ACHN (cell line): Measurements from ENCODE around the gene OSBPL1A.
"Not testable (repeated sequence)": the region's sequence is repeated elsewhere in the genome, so short reads cannot be mapped to it uniquely, and the experiment has no call there.

Source experiments
- DNase-seq: peaks from one replicate; pipeline ENCODE4 v3.0.0-alpha.2; 2015
- in situ Hi-C: cut with HindIII; loops from 2 replicates; pipeline ENCODE4 v1.10.0; 2017; ENCODE audit warnings: low sequenced_read_pairs, low pct_ligation_motif_present, low pct_unique_long_range_greater_than_20kb

Gene OSBPL1A

DNA sequence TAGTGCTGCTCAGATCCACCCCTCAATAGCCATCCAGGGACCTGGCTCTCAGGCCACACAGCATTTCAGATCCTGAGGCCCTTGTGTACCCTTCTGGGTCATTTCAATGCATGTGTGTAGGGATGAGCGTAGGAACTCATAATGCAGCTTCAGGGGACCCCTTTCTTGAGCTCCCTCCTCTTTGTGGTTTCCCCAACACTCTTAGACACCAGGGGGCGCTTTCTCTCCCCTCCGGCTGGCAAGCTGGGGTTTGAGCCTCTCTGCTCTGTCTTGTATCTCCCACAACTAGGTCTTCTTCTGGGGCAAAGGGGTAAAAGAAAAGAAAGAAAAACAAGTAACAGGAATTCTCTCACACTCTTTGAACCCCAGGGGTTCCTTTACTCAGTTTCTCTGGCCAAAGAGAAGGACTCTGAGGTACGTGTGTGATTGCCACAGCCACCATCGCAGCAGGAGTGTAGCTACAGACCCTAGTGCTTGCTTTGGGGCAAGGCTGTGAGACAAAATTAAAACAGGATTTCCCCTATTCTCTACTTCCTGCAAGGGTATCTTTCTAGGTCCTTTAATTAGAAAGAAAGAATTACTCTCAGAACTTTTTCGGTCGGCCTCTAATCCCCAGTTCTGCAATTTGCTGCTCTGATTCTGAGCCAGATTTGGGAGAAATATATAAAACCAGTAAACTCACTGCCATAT lies 220.8 kb downstream of the OSBPL1A start:
- DNase-seq: peak; percentile 53
- in situ Hi-C loops: no loop called here

GRCh38 chr18:24173997-24174396 lies 223.6 kb downstream of the OSBPL1A start:
- no peak for DNase-seq
- in situ Hi-C loops: no loop called here

DNA sequence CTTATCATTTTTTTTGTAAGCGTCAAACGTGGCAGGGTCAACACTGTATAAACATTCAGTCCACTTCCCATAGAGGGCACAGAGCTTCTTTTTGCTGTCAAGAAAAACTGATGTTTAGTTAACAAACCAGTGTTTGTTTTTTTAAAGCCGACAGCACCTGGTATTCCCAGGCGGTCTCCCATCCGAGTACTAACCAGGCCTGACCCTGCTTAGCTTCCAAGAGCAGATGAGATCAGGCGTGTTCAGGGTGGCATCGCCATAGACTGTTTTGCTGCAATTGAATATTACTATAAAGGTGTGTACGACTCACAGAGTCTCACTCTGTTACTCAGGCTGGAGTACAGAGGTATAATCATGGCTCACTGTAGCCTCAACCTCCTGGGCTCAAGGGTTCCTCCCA lies 227.3 kb downstream of the OSBPL1A start:
- in situ Hi-C loops: no loop called here

DNA sequence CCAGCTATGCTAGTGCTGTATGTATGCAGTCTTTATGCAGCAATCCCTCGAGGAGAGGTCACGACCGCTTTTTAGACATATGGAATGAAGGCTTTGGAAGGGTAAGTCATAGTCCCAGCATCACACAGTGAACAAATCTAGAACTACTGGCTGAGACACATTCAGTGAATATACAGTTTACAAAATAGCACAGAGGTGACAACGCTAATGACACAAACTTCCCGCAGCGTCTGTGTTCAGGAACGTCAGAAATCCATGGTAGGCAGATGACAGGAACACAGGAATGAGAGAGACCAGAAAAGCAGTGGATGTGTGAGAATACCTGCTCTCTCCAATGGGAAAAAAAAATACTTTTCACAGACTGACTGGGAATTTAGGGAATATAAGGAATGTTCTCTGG lies 229.1 kb downstream of the OSBPL1A start:
- in situ Hi-C loops: no loop called here
- no peak for DNase-seq

More for the DNA sequence above, 227.3 kb downstream of the OSBPL1A start:
- DNase-seq: no peak

GRCh38 chr18:24161304-24161703 lies 236.3 kb downstream of the OSBPL1A start:
- no peak for DNase-seq
- in situ Hi-C loops: no loop called here

DNA sequence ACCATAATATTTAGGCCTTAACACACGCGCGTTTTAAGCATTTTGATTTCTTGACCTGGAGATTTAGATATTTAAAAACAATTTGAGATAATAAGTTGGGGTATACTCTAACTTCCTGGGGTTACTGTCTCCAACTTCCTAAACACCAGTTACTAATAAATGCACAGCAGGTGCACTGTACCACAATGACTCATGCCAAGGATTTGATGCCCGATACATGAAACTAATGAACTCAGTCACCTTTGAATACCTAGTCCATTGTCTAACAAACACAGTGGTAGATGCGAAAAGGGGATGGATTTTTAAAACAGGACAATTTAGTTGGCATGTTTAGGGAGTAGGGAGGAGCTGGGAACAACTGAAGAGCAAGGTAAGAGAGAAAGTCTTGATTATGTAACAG lies 237.5 kb downstream of the OSBPL1A start:
- DNase-seq: no peak
- in situ Hi-C loops: no loop called here

DNA sequence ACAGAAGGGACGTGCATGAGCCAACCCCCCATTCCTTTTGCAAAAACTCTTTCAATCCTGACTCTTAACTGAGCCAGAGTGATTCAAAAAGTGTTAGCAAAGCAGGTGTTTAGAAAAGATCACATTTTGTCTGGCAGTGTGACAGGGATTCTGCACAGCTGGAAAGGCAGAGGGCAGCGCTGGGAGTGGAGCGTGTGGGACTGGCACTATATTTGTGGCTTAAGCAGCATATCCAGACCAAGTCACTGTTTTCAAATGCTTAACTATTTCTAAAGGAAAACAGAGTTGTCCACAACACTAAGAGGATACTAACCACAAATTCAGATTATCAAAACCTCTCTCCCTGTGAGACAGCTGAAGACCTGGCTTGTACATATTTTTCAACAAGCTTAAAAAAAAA lies 239.8 kb downstream of the OSBPL1A start:
- no peak for DNase-seq
- in situ Hi-C loops: no loop called here

DNA sequence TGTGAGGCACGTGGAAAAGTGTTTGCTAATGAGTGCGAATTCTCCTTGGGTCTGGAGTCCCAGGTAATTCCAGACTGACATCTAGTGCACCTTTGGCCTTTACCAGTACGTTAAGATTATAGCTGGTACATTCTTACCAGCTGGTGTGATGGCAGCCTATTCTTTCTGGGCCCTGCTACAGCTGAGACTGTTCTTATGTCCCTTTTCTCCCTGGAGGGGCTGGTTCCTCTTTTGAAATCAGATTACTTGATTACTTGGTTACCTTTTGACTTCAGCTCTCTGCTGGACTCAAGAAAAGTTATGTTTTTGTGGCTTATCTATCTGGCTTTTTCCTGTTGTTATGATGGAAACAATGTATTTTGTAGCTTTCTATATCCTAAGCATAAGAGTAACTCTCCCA lies 244.2 kb downstream of the OSBPL1A start:
- in situ Hi-C loops: no loop called here
- no peak for DNase-seq

GRCh38 chr18:24149591-24149990 lies 248.0 kb downstream of the OSBPL1A start:
- in situ Hi-C loops, DNase-seq: not testable (repeated sequence)

DNA sequence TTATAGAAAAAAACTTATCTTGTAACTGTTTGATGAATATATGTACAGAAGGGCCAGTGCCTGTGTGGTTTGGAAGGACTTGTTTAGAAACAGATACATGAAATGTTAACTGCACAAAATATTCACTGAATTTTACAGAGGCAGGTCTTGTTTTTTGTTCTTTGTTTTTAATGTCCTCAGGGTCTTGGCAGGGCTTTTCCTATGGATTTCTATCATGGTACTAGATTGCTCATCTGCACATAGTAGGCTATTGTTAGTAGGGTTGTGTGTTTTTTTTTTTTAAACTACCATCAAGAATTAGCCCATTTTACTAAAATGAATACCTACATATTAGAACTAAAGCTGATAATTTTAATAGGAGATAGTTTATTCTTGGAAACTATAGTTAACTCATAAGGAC lies 255.2 kb downstream of the OSBPL1A start:
- in situ Hi-C loops: no loop called here
- DNase-seq: no peak

DNA sequence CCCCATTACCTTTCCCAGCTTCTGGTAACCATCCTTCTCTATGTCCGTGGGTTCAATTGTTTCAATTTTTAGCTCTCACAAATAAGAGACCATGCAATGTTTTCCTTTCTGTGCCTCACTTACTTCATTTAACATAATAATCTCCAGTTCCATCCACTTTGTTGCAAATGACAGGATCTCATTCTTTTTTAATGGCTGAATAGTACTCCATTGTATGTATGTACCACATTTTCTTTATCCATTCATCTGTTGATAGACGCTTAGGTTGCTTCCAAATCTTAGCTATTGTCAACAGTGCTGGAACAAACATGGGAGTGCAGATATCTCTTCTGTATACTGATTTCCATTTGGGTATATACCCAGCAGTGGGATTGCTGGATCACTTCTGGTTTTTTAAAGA lies 256.9 kb downstream of the OSBPL1A start:
- DNase-seq: no peak
- in situ Hi-C loops: no loop called here

DNA sequence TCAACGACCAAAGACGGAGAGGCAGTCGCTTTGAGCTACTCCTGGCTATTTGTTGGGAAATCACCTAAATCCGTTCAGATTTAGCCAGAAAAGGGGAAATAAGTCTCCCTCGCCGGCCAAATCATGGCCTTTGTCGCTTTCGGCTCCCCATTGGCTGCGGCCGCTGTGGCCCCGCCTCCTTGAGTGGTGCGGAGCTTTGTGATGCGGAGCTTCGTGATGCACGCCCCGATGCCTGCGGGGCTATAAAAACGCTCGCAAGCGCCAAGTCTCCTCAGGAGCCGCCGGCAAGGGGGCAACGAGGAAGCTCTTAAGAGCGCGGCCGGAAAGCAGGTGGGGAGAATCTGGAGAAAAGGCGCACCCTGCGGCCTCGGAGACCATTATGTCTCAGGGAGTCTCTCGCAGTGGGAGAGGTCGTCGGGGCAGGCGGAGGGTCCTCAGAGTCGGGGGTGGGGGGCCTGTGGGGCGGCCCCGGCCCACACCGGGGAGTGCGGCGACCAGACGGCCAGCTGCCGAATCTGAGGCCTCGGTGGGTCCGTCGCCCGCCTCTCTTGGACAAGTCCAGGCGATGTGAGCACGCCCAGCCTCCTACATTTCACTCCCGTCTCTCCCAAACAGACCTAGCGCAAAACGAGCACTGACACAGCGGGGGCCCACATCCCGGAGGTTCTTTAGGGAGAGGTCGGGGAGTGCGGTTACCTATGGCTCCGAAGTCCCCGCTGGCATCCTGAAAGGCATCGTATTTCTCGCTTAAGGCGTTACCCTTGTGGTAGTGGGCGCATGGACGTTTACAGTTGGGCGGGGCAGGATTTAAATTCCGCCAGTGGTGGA lies 258.6 kb downstream of the OSBPL1A start, which contains the start of gene CABYR:
TSS of gene CABYR (plus strand) at position 274 of the 828 bp plus-strand sequence. CDS start 4,053 bp downstream, outside the sequence.
- DNase-seq: peak; percentile 92
- in situ Hi-C loops: no loop called here

- peak; percentile 9 for DNase-seq
- in situ Hi-C loops: no loop called here
Measured at GRCh38 chr18:24138409-24138788, 259.2 kb downstream of the OSBPL1A start.

DNA sequence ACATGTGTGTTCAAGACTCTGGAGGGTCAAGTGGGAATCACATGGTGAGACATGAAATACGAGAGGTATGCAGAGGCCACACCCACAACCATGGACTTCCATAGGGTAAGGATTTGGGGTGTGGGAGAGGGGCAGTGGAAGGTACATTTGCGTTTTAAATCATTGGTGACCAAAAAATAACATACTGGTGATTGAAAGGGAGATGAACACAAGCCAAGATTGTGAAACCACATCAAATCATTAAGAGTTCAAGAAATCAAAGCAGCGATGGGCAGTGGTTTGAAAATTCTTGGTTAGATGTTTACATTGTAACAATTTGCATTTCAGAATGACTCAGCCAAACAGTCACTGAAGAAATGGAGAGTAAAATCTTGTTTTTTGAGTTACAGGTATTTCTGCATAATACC lies 260.7 kb downstream of the OSBPL1A start:
- DNase-seq: no peak
- in situ Hi-C loops: no loop called here

DNA sequence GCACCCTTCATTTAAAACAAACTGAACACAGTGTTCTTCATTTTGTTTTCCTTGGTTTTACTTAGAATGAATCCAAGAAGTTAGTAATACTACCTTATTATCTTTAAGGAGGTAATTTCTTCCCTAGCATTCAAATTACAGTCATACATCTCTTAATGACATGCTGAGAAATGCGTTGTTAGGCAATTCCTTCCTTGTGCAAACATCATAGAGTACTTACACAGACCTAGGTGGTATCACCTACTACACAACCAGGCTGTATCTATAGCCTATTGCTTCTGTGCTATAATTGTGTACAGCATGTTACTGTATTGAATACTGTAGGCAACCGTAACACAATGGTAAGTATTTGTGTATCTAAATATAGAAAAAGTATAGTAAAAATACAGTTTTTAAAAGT lies 267.1 kb downstream of the OSBPL1A start:
- DNase-seq: no peak
- in situ Hi-C loops: no loop called here

GRCh38 chr18:24128700-24129099 lies 268.9 kb downstream of the OSBPL1A start:
- in situ Hi-C loops: no loop called here

GRCh38 chr18:24127735-24128134 lies 269.9 kb downstream of the OSBPL1A start:
- in situ Hi-C loops: no loop called here
- DNase-seq: no peak

More at GRCh38 chr18:24128700-24129099, 268.9 kb downstream of the OSBPL1A start:
- no peak for DNase-seq

DNA sequence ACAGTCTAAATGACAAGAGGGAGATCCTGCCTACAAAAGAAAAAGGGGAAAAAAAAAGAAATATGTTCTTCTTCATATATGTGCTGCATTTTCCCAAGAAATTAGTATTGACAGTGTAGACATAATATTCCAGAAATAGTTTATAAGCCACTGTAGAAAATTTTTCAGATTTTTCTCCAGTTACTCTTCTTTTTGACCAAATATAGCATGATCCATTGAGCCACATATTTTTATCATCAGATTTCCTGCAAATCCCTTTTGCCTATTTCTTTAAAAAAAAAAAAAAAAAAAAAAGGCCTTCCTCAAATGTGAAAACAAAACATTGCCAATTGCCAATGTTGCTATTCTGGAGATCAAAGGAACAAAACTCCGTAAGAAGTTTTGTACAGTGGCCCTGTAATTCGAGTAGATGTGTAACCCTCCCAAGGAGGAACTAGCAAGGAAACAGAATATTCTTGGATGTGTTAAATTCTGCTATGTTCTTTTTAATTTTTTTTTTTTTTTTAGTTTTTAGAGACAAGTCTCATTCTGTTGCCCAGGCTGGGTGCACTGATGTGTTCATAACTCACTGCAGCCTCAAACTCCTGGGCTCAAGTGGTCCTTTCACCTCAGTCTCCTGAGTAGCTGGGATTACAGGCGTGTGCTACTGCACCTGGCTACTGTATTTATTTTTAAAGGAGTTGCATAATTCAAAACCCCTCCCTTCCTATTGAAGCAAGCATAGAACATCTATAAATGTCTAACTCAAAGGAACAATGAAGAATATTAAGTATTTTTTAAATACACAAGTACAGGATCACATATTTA lies 271.3 kb downstream of the OSBPL1A start:
- in situ Hi-C loops: no loop called here
- no peak for DNase-seq

DNA sequence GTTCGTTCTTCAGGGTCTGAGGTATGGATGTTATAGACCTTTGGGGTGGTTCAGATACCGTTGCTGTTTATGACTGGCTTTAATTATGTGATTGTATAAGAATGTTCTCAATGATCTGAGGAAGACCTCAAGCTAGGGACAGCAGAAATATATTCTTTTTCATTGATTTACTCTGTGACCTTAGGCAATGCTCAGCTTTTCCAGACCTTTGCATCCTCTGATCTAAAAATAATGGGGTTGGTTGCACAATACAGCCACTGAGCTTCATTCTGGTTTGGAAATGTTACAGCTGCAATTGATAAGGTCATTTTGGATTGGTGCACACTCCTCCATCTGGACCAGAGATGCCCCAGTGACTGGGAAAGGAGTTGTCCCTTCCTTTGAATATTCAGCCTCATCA lies 276.0 kb downstream of the OSBPL1A start:
- in situ Hi-C loops: no loop called here
- DNase-seq: no peak
